HepG2 (cell line): ENCODE results near the gene MTFP1. TPM values are rescaled to one million over a fixed set of nuclear protein-coding genes. Genes with fewer than 3 reads are reported as not detected.
A peak's percentile ranks its signal among the peaks of the same experiment; 100 is the strongest.

Experiments used
- HNRNPK ChIP-seq: fragments of 200-400 bp; formaldehyde crosslinking; IDR thresholded peaks from 2 replicates; pipeline ENCODE4 v1.6.1; 2018; ENCODE audit warnings: low read length, low read depth, moderate library complexity, mild to moderate bottlenecking; ENCODE audit not compliant: poor library complexity, severe bottlenecking
- KLF11 ChIP-seq: IDR thresholded peaks from 2 replicates; pipeline ENCODE4 v1.6.1; 2016; ENCODE audit warnings: missing compliant biosample characterization
- NFRKB ChIP-seq: fragments of 450-650 bp; IDR thresholded peaks from 2 replicates; pipeline ENCODE4 v1.6.1; 2017
- PATZ1 ChIP-seq: sonication (generic); formaldehyde crosslinking; IDR thresholded peaks from 2 replicates; pipeline ENCODE4 v1.4.0; 2020; ENCODE audit warnings: missing genetic modification reagents
- PHF21A ChIP-seq: sonication (generic); formaldehyde crosslinking; IDR thresholded peaks from 2 replicates; pipeline ENCODE4 v1.5.0; 2020; ENCODE audit warnings: mild to moderate bottlenecking, missing genetic modification reagents
- SP5 ChIP-seq: IDR thresholded peaks from 2 replicates; pipeline ENCODE4 v1.6.1; 2016; ENCODE audit warnings: low read depth, borderline replicate concordance
- ZEB1 ChIP-seq: IDR thresholded peaks from 2 replicates; pipeline ENCODE4 v1.6.1; 2012; ENCODE audit warnings: mild to moderate bottlenecking, low read depth, inconsistent platforms; ENCODE audit not compliant: insufficient replicate concordance
- ZMYM4 ChIP-seq: sonication (generic); formaldehyde crosslinking; IDR thresholded peaks from 2 replicates; pipeline ENCODE4 v1.8.1; 2023; ENCODE audit warnings: mild to moderate bottlenecking, missing genetic modification reagents
- ZNF205 ChIP-seq: IDR thresholded peaks from 2 replicates; pipeline ENCODE4 v1.6.1; 2018; ENCODE audit warnings: missing biosample characterization, missing genetic modification reagents
- ZNF350 ChIP-seq: sonication (generic); formaldehyde crosslinking; IDR thresholded peaks from 2 replicates; pipeline ENCODE4 v1.4.0; 2020; ENCODE audit warnings: mild to moderate bottlenecking, low read depth, missing genetic modification reagents, borderline replicate concordance
- ZNF569 ChIP-seq: sonication (generic); formaldehyde crosslinking; IDR thresholded peaks from 2 replicates; pipeline ENCODE4 v1.5.0; 2020; ENCODE audit warnings: mild to moderate bottlenecking, missing genetic modification reagents, moderate library complexity, borderline replicate concordance
- ZNF616 ChIP-seq: sonication (generic); formaldehyde crosslinking; IDR thresholded peaks from 2 replicates; pipeline ENCODE4 v1.5.0; 2020; ENCODE audit warnings: low read depth, mild to moderate bottlenecking, missing genetic modification reagents
- ZNF788 ChIP-seq: sonication (generic); formaldehyde crosslinking; IDR thresholded peaks from 2 replicates; pipeline ENCODE4 v1.5.0; 2020; ENCODE audit warnings: mild to moderate bottlenecking, missing genetic modification reagents, borderline replicate concordance
- ZNF841 ChIP-seq: sonication (generic); formaldehyde crosslinking; IDR thresholded peaks from 2 replicates; pipeline ENCODE4 v1.8.1; 2023; ENCODE audit warnings: missing genetic modification reagents, borderline replicate concordance
- polyA plus RNA-seq, 8 experiments: library from polyadenylated mRNA; depleted of rRNA in 3 of 8; stranded (reverse) in 7 of 8; unstranded in 1 of 8; fragments of >200 nt; fragmentation: Illumina TruSeq in 4 of 8; extraction: Trizol in 4 of 8; gene quantifications; 2 replicates each; pipeline versions ENCODE4 v1.2.1 to v1.2.3, GENCODE V29; 2011 to 2016; ENCODE audit warnings: low read depth in 4 of 8, missing spikeins in 1 of 8, mixed read lengths in 1 of 8; ENCODE audit not compliant: insufficient read depth in 1 of 8
- total RNA-seq, 5 experiments: library from RNA; depleted of rRNA; stranded (reverse); fragments of >200 nt; fragmentation: Illumina TruSeq; extraction: Trizol; gene quantifications; 2 replicates each; pipeline ENCODE4 v1.2.3, GENCODE V29; 2016; ENCODE audit warnings: low read depth in 1 of 5
- TF ChIP-seq, protein P1 (sequence below): sonication (generic); formaldehyde crosslinking; IDR thresholded peaks from 2 replicates; pipeline ENCODE4 v1.4.0; 2020; ENCODE audit warnings: missing genetic modification reagents
- TF ChIP-seq, protein P2 (sequence below): sonication (generic); formaldehyde crosslinking; IDR thresholded peaks from 2 replicates; pipeline ENCODE4 v1.8.1; 2023; ENCODE audit warnings: mild to moderate bottlenecking, missing genetic modification reagents
- TF ChIP-seq, protein P3 (sequence below): sonication (generic); formaldehyde crosslinking; IDR thresholded peaks from 2 replicates; pipeline ENCODE4 v1.4.0; 2020; ENCODE audit warnings: mild to moderate bottlenecking, missing genetic modification reagents

MTFP1 gene
- total and polyA plus RNA-seq, 2 of the 13 experiments (the other 11 are each of a cell fraction or from before 2014, with no cell fraction given) = 29.5 to 45.6 TPM

GRCh38 chr22:30396871-30397655, 28.5 kb upstream of the MTFP1 start, which contains the start of gene SEC14L2 (continued):
- TF ChIP-seq ZNF569 (no peak), ZEB1 (no peak), ZNF841 (CRISPR knock-in tag) (no peak), HNRNPK (no peak), KLF11 (no peak), ZNF616 (no peak), PATZ1 (peak; percentile 47; the same call in 1 of the 2 replicates), ZMYM4 (CRISPR knock-in tag) (no peak), ZNF350 (CRISPR knock-in tag) (no peak), PHF21A (no peak), SP5 (peak; percentile 42; the same call in 1 of the 2 replicates), NFRKB (no peak), ZNF788 (CRISPR knock-in tag) (no peak), ZNF205 (CRISPR knock-in tag) (no peak)
- TF ChIP-seq, protein P1, sequence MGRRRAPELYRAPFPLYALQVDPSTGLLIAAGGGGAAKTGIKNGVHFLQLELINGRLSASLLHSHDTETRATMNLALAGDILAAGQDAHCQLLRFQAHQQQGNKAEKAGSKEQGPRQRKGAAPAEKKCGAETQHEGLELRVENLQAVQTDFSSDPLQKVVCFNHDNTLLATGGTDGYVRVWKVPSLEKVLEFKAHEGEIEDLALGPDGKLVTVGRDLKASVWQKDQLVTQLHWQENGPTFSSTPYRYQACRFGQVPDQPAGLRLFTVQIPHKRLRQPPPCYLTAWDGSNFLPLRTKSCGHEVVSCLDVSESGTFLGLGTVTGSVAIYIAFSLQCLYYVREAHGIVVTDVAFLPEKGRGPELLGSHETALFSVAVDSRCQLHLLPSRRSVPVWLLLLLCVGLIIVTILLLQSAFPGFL = no peak
- TF ChIP-seq, protein P2, sequence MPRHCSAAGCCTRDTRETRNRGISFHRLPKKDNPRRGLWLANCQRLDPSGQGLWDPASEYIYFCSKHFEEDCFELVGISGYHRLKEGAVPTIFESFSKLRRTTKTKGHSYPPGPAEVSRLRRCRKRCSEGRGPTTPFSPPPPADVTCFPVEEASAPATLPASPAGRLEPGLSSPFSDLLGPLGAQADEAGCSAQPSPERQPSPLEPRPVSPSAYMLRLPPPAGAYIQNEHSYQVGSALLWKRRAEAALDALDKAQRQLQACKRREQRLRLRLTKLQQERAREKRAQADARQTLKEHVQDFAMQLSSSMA = no peak
- TF ChIP-seq, protein P3, sequence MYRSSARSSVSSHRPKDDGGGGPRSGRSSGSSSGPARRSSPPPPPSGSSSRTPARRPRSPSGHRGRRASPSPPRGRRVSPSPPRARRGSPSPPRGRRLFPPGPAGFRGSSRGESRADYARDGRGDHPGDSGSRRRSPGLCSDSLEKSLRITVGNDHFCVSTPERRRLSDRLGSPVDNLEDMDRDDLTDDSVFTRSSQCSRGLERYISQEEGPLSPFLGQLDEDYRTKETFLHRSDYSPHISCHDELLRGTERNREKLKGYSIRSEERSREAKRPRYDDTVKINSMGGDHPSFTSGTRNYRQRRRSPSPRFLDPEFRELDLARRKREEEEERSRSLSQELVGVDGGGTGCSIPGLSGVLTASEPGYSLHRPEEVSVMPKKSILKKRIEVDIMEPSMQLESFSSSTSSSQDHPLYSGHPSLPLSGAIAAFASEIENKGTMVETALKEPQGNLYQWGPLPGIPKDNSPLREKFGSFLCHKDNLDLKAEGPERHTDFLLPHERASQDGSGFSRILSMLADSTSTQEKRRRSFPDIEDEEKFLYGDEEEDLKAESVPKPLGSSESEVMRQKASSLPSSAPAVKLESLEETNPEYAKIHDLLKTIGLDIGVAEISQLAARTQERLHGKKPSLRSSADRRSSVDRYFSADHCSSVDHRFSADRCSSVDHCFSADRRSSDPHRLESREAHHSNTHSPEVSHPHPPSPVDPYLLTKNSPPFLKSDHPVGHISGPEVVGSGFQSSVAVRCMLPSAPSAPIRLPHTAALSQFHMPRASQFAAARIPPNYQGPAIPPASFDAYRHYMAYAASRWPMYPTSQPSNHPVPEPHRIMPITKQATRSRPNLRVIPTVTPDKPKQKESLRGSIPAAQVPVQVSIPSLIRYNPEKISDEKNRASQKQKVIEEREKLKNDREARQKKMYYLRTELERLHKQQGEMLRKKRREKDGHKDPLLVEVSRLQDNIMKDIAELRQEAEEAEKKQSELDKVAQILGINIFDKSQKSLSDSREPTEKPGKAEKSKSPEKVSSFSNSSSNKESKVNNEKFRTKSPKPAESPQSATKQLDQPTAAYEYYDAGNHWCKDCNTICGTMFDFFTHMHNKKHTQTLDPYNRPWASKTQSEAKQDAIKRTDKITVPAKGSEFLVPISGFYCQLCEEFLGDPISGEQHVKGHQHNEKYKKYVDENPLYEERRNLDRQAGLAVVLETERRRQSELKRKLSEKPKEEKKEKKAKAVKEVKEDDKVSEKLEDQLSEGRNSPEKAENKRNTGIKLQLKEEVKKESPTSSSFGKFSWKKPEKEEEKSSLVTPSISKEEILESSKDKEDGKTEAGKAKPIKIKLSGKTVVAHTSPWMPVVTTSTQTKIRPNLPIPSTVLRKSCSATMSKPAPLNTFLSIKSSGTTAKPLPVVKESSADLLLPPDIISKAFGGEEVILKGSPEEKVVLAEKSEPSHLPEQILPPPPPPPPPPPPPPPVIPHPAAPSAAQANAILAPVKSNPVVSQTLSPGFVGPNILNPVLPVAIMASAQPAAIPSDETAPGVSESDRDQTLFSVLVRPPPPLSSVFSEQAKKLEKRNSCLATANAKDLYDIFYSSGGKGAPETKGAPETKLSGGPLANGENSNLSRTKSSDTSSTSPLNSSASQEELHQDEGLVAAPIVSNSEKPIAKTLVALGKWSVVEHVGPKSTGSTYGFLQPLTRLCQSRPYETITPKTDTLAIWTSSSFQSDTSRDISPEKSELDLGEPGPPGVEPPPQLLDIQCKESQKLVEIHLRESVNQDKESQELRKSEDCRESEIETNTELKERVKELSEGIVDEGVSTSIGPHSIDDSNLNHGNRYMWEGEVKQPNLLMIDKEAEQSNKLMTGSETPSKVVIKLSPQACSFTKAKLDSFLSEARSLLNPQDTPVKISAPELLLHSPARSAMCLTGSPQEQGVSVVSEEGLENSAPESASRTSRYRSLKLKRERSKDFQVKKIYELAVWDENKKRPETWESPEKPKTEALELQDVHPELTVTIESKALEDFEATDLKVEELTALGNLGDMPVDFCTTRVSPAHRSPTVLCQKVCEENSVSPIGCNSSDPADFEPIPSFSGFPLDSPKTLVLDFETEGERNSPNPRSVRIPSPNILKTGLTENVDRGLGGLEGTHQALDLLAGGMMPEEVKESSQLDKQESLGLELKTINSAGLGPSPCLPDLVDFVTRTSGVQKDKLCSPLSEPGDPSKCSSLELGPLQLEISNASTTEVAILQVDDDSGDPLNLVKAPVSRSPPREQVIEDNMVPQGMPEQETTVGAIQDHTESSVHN (CRISPR knock-in tag) = no peak
